Natural killer cell (primary cell): ENCODE results near the gene C9orf85. TPM values are rescaled to one million over a fixed set of nuclear protein-coding genes. Genes with fewer than 3 reads are reported as not detected.

Experiments
- ATAC-seq, 3 donors: fragments of 150-1000 bp in 2 of 3; fragments of 200-7000 bp in 1 of 3; cut with Tn5 transposase; 1 replicate in 1 of 3; 2 replicates in 2 of 3; pipeline ENCODE4 v1.10.0; 2021; ENCODE audit warnings: mild to moderate bottlenecking in 2 of 3, moderate library complexity in 2 of 3
- DNase-seq, 2 donors: peaks; one replicate each; pipeline versions ENCODE4 v3.0.0 to v3.0.0-alpha.2; 2013 to 2021; ENCODE audit warnings: mixed read lengths in 1 of 2
- H3K27ac ChIP-seq: one replicate; pipeline ENCODE4 v1.5.1; 2013; ENCODE audit warnings: mild to moderate bottlenecking, low read length
- H3K27me3 ChIP-seq: one replicate; pipeline ENCODE4 v1.6.1; 2013; ENCODE audit warnings: low read length; ENCODE audit not compliant: control insufficient read depth, insufficient read depth
- H3K36me3 ChIP-seq: one replicate; pipeline ENCODE4 v1.6.1; 2013; ENCODE audit warnings: low read length; ENCODE audit not compliant: control insufficient read depth, insufficient read depth
- H3K4me1 ChIP-seq: one replicate; pipeline ENCODE4 v1.6.1; 2013; ENCODE audit warnings: low read length; ENCODE audit not compliant: control insufficient read depth, insufficient read depth
- H3K4me3 ChIP-seq: one replicate; pipeline ENCODE4 v1.5.1; 2013; ENCODE audit warnings: low read length
- H3K9me3 ChIP-seq: one replicate; pipeline ENCODE4 v1.6.1; 2013; ENCODE audit warnings: low read length; ENCODE audit not compliant: control insufficient read depth, insufficient read depth
- H3K27ac Mint-ChIP-seq, 2 donors: one replicate each; pipeline ENCODE4 v1.8.0; 2022; ENCODE audit warnings: mild to moderate bottlenecking in 2 of 2, mixed read lengths in 2 of 2, moderate library complexity in 1 of 2
- H3K27me3 Mint-ChIP-seq, 2 donors: one replicate each; pipeline ENCODE4 v1.8.0; 2022; ENCODE audit warnings: low read depth in 2 of 2, mixed read lengths in 2 of 2
- H3K36me3 Mint-ChIP-seq: one replicate; pipeline ENCODE4 v1.8.0; 2022; ENCODE audit warnings: mixed read lengths
- H3K4me1 Mint-ChIP-seq, 2 donors: one replicate each; pipeline ENCODE4 v1.8.0; 2022; ENCODE audit warnings: mixed read lengths in 2 of 2
- H3K4me3 Mint-ChIP-seq: one replicate; pipeline ENCODE4 v1.8.0; 2022; ENCODE audit warnings: mild to moderate bottlenecking, moderate library complexity, mixed read lengths
- H3K9me3 Mint-ChIP-seq, 2 donors: one replicate each; pipeline ENCODE4 v1.8.0; 2022; ENCODE audit warnings: mixed read lengths in 2 of 2
- CTCF ChIP-seq: fragments of 200-600 bp; IDR thresholded peaks from one replicate; pipeline ENCODE4 v1.8.0; 2022; ENCODE audit warnings: antibody characterized with exemption
- WGBS: methylation state at CpG from one replicate; pipeline ENCODE4 v1.1.7; 2013; ENCODE audit warnings: missing lambda C conversion rate; ENCODE audit not compliant: insufficient coverage; 5-methylcytosine and 5-hydroxymethylcytosine counted together
- intact Hi-C: fragments of 100-400 bp; cut with micrococcal nuclease; formaldehyde crosslinking; loops from one replicate; pipeline ENCODE4 v1.14.2; 2022
- total RNA-seq, 4 donors: library from RNA; stranded (reverse); fragments of 120-200 nt in 1 of 4; gene quantifications; one replicate each; pipeline versions ENCODE4 v1.2.3 to v1.2.4, GENCODE V29; 2013 to 2022

C9orf85 gene
- total RNA-seq, 3 donors from 2014 or later (not counting 1 experiment from before 2014, with no cell fraction given), result 5.6 to 11.1 (median 9.2) TPM

DNA sequence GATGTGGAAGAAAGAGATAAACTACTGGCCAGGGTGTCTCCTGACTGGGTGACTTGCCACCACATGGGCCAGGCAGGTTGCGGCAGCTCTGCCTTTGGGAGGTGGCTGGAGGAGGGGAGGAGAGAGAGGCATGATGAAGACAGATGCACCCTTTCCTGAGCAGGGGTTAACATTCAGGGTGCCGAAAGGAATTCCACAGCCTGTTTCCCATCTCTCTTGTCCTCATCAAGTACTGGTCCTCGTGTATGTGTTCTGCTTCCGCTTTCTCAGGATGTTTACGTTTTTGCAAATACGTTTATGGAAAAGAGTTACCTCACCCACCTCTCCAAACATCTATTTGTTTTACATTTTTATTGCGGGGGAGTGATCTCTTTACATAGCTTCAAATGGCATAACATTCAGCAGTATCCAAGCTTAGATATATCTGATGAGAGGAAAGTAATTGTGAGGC lies 73.4 kb downstream of the C9orf85 start:
- TF ChIP-seq CTCF, result no peak
- Mint-ChIP-seq H3K4me3 (no peak overlapping the region), H3K27ac (no peak overlapping the region), H3K27me3 (no peaks in the 10 kb centered on the region), H3K36me3 (no peaks in the 10 kb centered on the region), H3K4me1 (no peaks in the 10 kb centered on the region), H3K9me3 (no peaks in the 10 kb centered on the region)
- Histone ChIP-seq H3K4me1 (no peaks in the 10 kb centered on the region), H3K9me3 (no peaks in the 10 kb centered on the region), H3K36me3 (no peaks in the 10 kb centered on the region), H3K27ac (no peak overlapping the region), H3K27me3 (no peaks in the 10 kb centered on the region), H3K4me3 (no peak overlapping the region)
- 95% methylated on average over 6 of the region's 7 CpGs for whole genome bisulfite sequencing
- intact Hi-C loops, result no loop called here
- DNase-seq (no peak), ATAC-seq (no peak)

DNA sequence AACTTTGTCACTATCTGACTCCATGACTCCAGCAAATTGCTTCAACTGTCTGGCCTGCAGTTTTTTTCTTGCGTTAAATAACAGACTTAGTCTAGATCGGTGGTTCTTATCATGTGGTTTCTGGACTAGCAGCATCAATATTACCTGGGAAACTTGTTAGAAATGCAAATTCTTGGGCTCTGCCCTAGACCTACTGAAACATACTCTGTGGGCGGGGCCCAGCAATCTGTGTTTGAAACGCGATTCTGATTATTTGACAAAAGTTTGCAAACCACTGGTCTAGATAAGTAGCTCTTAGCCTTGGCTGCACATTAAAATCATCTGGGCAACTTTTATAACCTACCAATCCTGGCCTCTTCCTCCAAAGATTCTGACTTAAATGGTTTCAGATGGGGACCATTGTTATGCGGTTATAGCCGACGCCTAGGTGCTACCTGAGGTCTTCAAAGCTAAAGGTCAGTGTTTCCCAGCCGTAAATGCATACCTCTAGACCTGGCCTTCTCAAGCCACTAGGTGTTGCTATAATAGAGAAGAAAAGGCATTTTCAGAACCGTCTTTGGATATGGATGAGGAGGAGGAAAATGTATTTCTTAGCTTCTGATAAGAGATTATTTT lies 74.0 kb downstream of the C9orf85 start:
- H3K27ac ChIP-seq, result no peak overlapping the region
- Mint-ChIP-seq H3K27ac (no peak overlapping the region), H3K4me1 (no peaks in the 10 kb centered on the region), H3K9me3 (no peaks in the 10 kb centered on the region), H3K27me3 (no peaks in the 10 kb centered on the region), H3K36me3 (no peaks in the 10 kb centered on the region), H3K4me3 (no peak overlapping the region)
- intact Hi-C loops, result no loop called here
- H3K4me3 ChIP-seq, result no peak overlapping the region
- no peaks in the 10 kb centered on the region for H3K27me3 ChIP-seq
- H3K4me1 ChIP-seq, result no peaks in the 10 kb centered on the region
- WGBS, result 94% methylated on average over 9 of the region's 10 CpGs
- H3K36me3 ChIP-seq, result no peaks in the 10 kb centered on the region
- ATAC-seq (no peak), DNase-seq (no peak)
- TF ChIP-seq CTCF, result no peak
- no peaks in the 10 kb centered on the region for H3K9me3 ChIP-seq

DNA sequence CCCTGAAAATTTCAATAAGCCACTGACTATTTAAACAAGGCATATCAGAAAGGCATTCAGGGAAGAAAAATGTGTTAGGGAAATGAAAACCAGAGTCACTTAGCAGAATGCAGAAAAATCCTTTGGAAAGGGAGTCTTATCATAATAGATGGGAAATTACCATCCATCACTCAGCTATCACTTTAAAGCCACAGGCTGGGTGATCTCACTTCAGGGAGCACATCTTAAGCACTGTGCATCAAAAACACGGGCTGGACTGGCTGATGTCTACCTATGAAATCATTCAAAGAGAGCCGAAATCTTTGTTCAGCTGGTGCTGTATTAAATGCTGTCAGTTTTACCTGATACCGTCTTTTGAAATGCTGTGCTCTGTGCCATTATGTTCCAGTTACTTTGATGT lies 75.5 kb downstream of the C9orf85 start:
- no peaks in the 10 kb centered on the region for H3K9me3 Mint-ChIP-seq
- 92% methylated on average over 3 of the region's 3 CpGs for WGBS
- Histone ChIP-seq H3K4me3 (no peak overlapping the region), H3K4me1 (no peaks in the 10 kb centered on the region), H3K27me3 (no peaks in the 10 kb centered on the region), H3K27ac (no peak overlapping the region), H3K9me3 (no peaks in the 10 kb centered on the region), H3K36me3 (no peaks in the 10 kb centered on the region)
- no peak overlapping the region for H3K27ac Mint-ChIP-seq
- H3K4me1 Mint-ChIP-seq, result no peaks in the 10 kb centered on the region
- H3K36me3 Mint-ChIP-seq, result no peaks in the 10 kb centered on the region
- TF ChIP-seq CTCF, result no peak
- DNase-seq (no peak), ATAC-seq (no peak)
- no peaks in the 10 kb centered on the region for H3K27me3 Mint-ChIP-seq
- intact Hi-C loops, result no loop called here
- no peak overlapping the region for H3K4me3 Mint-ChIP-seq
